ENCODE measurements around the gene MAFG.

- TF ChIP-seq USF1 (CRISPR knock-in tag; IDR thresholded peaks at IDR 0.05) (no peak), MXD4 (CRISPR knock-in tag; IDR thresholded peaks at IDR 0.05; ENCODE audit: borderline replicate concordance) (no peak), CTCF (IDR thresholded peaks at IDR 0.05) (no peak), JUN (CRISPR knock-in tag; IDR thresholded peaks at IDR 0.05) (no peak), FOXJ3 (CRISPR knock-in tag; IDR thresholded peaks at IDR 0.05; ENCODE audit: borderline replicate concordance) (no peak), E2F1 (CRISPR knock-in tag; IDR thresholded peaks at IDR 0.05) (no peak), TP53 (CRISPR knock-in tag; IDR thresholded peaks at IDR 0.05) (no peak; the same call in 1 of the 2 replicates), ELF4 (CRISPR knock-in tag; IDR thresholded peaks at IDR 0.05; ENCODE audit: low read depth) (no peak), MAX (CRISPR knock-in tag; IDR thresholded peaks at IDR 0.05) (no peak)
Measured at GRCh38 chr17:81931557-81932332, 4.2 kb upstream of the MAFG start.

Measured in WTC11 (cell line).